ENCODE measurements around the gene DOK6.

DNA sequence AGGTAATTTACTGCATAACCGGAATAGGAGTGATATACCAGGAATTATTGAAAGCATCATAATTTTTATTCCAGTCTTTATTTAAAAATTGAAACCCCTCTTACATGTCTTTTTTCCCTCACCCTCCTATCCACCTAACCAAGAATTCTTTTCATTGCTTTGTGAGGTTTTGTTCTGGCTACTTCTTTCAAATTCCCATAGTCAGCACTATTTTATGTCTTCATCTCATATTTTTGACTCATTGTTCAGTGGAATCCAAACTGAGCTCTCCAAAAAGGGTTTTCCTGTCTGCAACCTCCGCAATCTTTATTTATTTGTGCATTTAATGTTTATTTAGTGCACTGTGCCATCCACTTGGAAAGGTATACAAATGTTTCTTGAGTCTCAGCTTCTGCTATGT lies 128.5 kb downstream of the DOK6 start:
- TF ChIP-seq, protein P1, sequence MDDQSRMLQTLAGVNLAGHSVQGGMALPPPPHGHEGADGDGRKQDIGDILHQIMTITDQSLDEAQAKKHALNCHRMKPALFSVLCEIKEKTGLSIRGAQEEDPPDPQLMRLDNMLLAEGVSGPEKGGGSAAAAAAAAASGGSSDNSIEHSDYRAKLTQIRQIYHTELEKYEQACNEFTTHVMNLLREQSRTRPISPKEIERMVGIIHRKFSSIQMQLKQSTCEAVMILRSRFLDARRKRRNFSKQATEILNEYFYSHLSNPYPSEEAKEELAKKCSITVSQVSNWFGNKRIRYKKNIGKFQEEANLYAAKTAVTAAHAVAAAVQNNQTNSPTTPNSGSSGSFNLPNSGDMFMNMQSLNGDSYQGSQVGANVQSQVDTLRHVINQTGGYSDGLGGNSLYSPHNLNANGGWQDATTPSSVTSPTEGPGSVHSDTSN (CRISPR knock-in tag; IDR thresholded peaks at IDR 0.05; ENCODE audit: borderline replicate concordance) = no peak
- TF ChIP-seq ZNF850 (CRISPR knock-in tag; conservative IDR thresholded peaks at IDR 0.05) (no peak), ZNF317 (CRISPR knock-in tag; IDR thresholded peaks at IDR 0.05) (no peak), HNRNPUL1 (IDR thresholded peaks at IDR 0.05; ENCODE audit: low read depth, low read length) (no peak), RFX5 (IDR thresholded peaks at IDR 0.05; ENCODE audit: low read depth, low read length) (no peak), STAG1 (CRISPR knock-in tag; IDR thresholded peaks at IDR 0.05) (no peak), ZSCAN12 (CRISPR knock-in tag; IDR thresholded peaks at IDR 0.05) (no peak), MAFK (conservative IDR thresholded peaks at IDR 0.05 in 1 of 2, IDR thresholded peaks at IDR 0.05 in 1 of 2; ENCODE audit: low read length in 2 of 2) (peak; percentile 88 to 96), POLR2A (IDR thresholded peaks at IDR 0.05; ENCODE audit: insufficient read depth in 1 of 2, low read depth in 2 of 2, low read length in 2 of 2) (no peak)
- TF ChIP-seq, protein P2, sequence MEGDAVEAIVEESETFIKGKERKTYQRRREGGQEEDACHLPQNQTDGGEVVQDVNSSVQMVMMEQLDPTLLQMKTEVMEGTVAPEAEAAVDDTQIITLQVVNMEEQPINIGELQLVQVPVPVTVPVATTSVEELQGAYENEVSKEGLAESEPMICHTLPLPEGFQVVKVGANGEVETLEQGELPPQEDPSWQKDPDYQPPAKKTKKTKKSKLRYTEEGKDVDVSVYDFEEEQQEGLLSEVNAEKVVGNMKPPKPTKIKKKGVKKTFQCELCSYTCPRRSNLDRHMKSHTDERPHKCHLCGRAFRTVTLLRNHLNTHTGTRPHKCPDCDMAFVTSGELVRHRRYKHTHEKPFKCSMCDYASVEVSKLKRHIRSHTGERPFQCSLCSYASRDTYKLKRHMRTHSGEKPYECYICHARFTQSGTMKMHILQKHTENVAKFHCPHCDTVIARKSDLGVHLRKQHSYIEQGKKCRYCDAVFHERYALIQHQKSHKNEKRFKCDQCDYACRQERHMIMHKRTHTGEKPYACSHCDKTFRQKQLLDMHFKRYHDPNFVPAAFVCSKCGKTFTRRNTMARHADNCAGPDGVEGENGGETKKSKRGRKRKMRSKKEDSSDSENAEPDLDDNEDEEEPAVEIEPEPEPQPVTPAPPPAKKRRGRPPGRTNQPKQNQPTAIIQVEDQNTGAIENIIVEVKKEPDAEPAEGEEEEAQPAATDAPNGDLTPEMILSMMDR (CRISPR knock-in tag; IDR thresholded peaks at IDR 0.05) = no peak
